Measurements from ENCODE around the gene HERC5.

The HERC5 gene

GRCh38 chr4:88523325-88524129, 66.6 kb downstream of the HERC5 start, which contains the start of gene PYURF:
Gene PYURF, minus strand, starts transcription at chr4:88523776. Its CDS starts 76 bp downstream, at chr4:88523700.
- peak; percentile 68 for DNase-seq (ENCODE audit: low read depth)
- H3K4me3 ChIP-seq (ENCODE audit: control insufficient read depth, low read depth, low read length), result peak within 1 kb of the TSS; percentile 93
- TF ChIP-seq, protein P1, sequence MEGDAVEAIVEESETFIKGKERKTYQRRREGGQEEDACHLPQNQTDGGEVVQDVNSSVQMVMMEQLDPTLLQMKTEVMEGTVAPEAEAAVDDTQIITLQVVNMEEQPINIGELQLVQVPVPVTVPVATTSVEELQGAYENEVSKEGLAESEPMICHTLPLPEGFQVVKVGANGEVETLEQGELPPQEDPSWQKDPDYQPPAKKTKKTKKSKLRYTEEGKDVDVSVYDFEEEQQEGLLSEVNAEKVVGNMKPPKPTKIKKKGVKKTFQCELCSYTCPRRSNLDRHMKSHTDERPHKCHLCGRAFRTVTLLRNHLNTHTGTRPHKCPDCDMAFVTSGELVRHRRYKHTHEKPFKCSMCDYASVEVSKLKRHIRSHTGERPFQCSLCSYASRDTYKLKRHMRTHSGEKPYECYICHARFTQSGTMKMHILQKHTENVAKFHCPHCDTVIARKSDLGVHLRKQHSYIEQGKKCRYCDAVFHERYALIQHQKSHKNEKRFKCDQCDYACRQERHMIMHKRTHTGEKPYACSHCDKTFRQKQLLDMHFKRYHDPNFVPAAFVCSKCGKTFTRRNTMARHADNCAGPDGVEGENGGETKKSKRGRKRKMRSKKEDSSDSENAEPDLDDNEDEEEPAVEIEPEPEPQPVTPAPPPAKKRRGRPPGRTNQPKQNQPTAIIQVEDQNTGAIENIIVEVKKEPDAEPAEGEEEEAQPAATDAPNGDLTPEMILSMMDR (IDR thresholded peaks at IDR 0.05; ENCODE audit: control insufficient read depth, insufficient read depth, low read depth, low read length, missing control alignments), result no peak

- DNase-seq (ENCODE audit: low read depth), result no peak
- TF ChIP-seq, protein P1 (IDR thresholded peaks at IDR 0.05; ENCODE audit: control insufficient read depth, insufficient read depth, low read depth, low read length, missing control alignments), result no peak
- H3K4me3 ChIP-seq (ENCODE audit: control insufficient read depth, low read depth, low read length), result peak overlapping the region; percentile 93
Observed at GRCh38 chr4:88524171-88524570, 67.3 kb downstream of the HERC5 start.

GRCh38 chr4:88526221-88526815, 69.4 kb downstream of the HERC5 start:
- DNase-seq (ENCODE audit: low read depth), result no peak
- H3K4me3 ChIP-seq (ENCODE audit: control insufficient read depth, low read depth, low read length), result no peak overlapping the region
- TF ChIP-seq, protein P1 (IDR thresholded peaks at IDR 0.05; ENCODE audit: control insufficient read depth, insufficient read depth, low read depth, low read length, missing control alignments), result peak; percentile 13

GRCh38 chr4:88527787-88528186, 70.9 kb downstream of the HERC5 start:
- TF ChIP-seq, protein P1 (IDR thresholded peaks at IDR 0.05; ENCODE audit: control insufficient read depth, insufficient read depth, low read depth, low read length, missing control alignments), result no peak
- DNase-seq (ENCODE audit: low read depth), result no peak
- H3K4me3 ChIP-seq (ENCODE audit: control insufficient read depth, low read depth, low read length), result no peak overlapping the region

DNA sequence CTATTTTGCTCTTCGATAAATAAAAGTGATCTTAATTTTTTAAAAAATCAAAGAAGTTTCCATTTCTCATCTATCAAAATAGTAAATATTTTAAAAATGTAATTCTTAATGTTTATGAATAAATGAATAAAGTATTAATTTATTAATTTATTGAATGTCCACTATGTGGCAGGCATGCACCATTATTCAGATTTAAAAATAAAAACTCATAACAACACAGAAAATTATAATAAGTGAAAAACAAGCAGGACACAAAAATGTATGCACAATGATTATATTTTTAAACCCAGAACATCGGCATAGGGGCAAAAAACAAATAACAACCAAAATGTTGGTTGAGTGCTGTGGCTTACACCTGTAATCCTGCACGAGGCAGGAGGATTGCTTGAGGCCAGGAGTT, 71.9 kb downstream of the HERC5 start:
- TF ChIP-seq, protein P1 (IDR thresholded peaks at IDR 0.05; ENCODE audit: control insufficient read depth, insufficient read depth, low read depth, low read length, missing control alignments), result no peak
- no peak overlapping the region for H3K4me3 ChIP-seq (ENCODE audit: control insufficient read depth, low read depth, low read length)
- DNase-seq (ENCODE audit: low read depth), result no peak

DNA sequence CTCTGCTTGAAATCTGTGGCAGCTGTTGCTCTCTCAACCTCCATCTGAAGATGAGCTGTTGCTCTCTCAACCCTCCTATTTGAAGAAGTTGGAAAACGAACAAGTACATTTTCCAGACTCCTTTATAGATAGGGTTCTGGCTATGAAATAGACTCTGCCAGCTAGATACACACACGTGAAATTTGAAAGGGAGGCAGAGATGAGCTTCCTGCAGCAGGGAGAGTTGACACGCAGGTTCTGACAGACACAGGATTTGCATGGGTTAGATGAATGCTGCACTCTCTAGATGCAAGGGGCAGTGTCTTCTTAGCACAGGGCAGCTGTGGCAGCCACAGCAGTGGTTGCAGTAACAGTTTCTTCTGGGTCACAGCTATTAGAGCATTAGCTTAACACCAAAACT, 74.6 kb downstream of the HERC5 start:
- TF ChIP-seq, protein P1 (IDR thresholded peaks at IDR 0.05; ENCODE audit: control insufficient read depth, insufficient read depth, low read depth, low read length, missing control alignments), result no peak
- H3K4me3 ChIP-seq (ENCODE audit: control insufficient read depth, low read depth, low read length), result no peak overlapping the region
- no peak for DNase-seq (ENCODE audit: low read depth)

Measured in AG09309 (cell line).